Stimulated activated CD8-positive, alpha-beta memory T cell treated with anti-CD3 and anti-CD28 coated beads, Interleukin-4, amount 100 ng/mL, for 24 hours (primary cell): ENCODE results near the gene MAST4.

Source experiments
- DNase-seq: peaks from one replicate; pipeline ENCODE4 v3.0.0-alpha.2; 2020; ENCODE audit warnings: low read depth

Gene MAST4

DNA sequence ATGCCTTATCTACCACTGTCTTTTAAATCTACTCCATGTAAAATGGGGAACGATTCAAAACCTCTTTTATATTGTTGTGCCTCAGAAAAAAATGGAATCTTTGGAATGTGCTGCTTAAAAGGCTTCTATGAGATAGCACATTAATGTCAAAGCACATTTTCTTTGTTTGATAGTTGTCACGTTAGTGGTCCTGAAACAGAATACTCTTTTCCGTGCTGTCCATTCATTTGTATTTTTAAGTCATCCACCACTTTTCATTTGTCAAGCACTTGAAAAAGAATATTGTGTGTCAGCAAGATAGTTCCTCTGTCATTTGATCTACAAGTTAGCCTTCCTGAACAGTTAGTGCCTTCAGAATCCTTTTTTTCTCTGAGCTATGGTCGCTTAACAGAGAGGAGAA is 246.9 kb downstream of the MAST4 start:
- DNase-seq = no peak

DNA sequence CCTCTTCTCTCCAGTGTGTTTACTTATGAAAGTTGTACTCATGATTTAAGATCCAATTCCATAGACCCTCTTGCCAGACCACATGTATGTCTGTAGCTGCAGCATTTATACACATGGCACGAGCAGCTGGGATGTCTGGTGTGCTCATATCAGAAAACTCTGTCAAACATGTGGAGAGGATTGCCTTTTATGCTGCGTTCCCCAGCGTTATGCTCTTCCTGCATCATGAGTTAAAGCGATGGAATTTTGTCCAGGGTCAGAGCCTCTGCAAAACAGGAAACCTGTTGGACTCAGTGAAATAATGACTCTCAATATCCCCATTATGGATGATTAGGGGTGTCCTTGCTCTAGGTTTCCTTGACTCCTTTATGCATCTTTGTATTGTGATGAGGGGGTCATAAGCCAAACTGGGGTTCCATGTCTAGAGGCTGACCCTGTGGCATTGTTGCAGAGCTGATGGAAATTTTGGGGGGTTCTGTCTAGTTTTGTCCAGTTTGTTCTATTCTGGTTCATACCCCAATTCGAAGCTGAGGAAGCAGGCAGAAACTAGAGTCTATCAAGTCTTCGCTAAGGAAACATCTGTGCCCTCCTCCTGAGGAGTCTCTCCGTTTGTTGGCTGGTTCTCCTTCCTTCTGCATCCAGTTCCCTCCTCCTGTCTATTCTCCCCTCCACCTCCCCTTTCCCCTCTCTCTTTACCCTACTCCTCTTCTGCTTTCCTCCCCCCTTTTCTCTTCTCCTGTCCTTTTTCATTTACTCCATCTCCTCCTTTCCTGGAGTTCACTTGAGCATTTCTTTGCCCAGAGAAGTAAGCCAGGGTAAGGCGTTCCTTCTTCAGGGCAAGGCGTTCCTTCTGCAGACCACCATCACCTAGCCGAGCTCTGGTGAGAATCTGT is 252.8 kb downstream of the MAST4 start:
- no peak for DNase-seq

DNA sequence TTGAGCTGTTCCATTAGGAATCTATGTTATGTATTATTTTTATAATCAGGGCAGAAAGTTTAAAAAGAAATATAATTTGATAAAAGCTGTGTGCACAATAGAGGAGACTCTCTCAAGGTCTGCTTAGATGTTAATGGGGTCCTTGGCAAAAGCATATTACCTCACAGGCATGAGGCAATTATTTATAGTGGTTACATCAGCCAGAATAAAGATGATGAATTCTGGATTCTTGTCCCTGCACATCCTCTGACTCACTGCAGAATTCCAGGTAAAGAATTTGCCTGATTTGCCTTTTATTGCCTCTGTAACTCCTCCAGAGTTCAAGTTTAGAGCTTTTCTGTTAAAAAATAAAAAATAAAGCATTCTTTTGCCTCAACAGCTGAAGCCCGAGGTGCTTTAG is 253.6 kb downstream of the MAST4 start:
- no peak for DNase-seq

DNA sequence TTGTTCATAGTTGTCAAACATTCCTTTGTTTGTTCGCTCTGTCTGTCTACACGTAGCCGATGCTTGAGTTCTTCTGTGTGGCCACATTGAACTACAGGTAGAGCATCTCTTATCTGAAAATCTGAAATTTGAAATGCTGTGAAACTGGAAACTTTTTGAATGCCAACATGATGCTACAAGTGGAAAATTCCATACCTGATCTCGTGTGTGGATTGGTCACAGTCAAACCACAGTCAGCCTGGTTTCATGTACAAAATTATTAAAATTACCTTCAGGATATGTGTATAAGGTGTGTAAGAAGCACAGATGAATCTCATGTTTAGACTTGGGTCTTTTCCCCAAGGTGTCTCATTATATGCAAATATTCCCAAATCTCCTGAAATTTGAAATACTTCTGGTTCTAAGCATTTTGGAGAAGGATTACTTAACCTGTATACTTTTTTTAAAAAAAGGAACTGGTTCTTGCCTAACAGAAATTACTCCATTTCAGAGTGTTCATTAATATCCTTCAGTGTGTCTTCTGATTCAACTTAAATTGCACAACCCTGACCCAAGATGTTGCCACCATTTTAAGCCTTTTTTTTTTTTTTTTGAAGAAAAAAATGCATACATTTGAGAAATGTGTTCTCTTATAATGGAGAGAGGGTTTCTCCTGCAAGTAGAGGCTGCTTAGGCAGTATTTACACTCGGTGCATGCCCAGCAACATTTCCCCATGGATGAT is 254.3 kb downstream of the MAST4 start:
- DNase-seq = no peak

DNA sequence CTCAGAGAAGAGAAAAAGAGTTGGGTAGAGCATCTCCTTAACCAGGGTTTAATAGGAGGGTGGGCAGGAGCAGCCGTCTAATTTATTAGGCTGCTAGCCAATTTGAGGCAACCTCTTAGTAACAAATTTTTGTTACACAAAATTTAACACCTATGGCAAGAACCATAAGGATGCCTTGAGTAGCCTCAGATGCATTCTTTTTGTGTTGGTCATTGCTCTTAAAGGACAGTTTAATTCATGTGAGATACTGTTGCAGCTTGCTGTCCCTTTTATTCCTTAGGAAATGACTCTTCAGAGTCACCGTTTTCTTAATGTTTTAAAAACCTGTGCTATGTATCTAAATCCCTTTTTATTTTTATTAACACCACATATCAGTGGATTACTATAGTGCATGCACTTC is 255.1 kb downstream of the MAST4 start:
- no peak for DNase-seq

DNA sequence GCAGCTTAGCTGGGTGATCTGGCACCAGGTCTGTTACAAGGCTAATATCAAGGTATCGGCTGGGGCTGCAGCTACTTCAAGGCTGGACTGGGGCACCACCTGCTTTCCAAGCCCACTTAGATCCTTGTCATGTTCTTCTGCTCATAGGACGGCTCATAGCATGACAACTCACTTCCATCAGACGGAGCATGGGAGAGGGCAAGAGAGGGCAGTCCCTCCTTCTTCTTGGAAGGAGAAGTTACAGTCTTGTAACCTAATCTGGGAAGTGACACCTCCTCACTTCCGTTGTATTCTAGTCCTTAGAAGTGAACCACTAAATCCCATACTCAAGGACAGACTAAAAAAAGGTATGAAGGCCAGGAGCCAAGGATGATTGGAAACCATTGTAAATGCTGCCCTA is 258.2 kb downstream of the MAST4 start:
- no peak for DNase-seq

DNA sequence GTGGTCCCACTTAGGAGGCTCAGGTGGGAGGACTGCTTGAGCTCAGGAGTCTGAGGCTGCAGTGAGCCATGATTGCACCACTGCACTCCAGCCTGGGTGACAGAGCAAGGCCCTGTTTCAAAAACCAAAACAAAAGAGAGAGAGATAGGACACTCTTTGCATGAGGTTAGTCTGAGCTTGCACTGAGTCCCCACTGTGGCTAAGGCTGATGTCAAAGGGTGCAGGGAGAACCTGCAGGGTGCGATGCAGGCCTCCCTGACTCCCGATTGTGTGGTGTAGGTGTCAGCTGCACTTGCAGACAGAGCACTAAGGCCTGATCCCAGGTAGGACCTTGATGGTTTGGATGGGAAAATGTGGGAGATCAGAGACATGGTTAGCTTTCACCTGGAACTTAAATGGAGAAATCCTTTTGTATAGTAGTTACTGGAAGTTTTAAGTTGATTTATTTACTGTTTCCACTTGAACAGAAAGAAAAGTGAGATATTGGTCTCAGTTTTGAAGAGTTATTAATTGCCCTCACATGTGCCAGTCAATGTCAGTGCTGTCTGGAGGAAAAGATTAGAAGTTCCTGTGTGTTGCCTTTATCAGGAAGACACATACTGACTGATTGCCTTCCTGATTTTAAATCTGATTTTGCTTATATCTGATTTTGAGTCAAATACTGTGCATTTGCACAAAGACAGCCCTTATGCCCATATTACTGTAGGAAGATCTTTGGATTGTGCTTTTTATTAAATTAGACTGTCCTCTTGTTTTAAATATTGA is 260.0 kb downstream of the MAST4 start:
- DNase-seq = no peak

DNA sequence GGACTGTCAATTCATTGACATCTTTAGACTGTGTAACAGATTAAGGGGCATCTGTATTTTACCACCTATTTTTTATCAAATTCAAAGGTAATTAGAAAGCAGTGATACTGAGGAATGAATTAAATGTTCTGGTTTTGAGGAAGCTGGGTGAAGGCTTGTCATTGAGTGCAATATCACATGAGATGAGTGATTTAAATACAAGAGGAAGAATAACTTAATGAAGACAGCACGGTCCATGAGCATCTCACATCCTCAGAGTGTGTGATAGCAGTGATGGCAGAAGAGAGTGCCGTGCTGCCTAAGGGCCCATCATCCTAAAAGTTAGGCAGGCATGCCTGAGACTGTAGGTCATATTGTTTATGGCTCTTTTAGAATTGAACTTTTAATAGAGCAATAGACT is 263.3 kb downstream of the MAST4 start:
- DNase-seq = no peak

DNA sequence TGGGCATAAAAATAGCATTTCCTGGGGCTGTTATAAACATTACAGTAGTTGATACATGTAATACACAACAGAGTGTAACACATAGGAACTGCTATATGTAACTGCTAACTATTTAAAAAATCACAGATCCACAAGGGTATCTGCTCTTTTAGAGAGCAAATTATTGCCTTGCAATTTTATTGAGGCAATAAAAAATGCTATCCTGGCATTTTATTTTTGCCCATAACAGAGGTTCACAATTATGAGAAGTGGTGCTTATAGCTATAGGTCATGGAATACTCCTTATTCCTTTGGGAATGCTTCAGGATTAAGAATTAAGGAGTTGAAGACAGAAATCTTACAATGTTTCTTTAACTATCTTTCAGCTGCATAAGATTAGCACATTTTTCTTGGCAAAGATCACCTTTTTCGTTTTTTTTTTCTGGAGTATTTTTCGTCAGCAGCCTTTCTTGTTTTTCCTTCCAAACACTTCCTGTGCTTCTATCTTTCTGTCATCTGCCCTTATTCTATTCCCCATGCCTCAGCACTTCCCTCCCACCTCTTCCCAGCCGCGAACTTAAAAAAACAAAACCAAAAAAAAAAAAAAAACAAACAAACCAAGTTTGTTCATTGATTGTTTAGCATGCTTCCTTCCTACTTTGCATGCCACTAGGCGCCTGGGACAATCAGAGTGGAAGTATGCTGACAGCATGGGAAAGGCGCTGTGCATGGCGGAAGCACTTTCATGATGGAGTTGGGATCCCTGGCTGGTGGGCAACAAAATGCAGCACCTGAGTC is 264.2 kb downstream of the MAST4 start:
- no peak for DNase-seq

DNA sequence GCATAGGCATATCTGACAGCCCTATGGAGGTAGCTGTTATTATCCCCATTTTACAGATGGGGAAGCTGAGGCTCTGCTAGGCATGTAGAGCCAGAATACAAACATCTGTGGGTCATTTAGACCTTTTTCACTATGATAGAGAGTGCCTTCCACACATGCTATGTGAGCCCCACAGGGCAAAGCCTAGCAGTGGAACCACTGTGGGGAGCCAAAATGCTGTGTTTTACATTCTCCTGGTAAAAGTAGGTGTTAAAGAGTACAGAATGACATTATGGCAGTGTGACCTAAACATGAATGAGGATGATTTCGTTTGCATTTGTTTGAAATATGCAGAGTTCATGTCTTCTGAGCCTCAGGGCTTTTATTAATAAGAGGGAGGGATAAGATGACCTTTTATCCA is 265.2 kb downstream of the MAST4 start:
- DNase-seq = no peak

DNA sequence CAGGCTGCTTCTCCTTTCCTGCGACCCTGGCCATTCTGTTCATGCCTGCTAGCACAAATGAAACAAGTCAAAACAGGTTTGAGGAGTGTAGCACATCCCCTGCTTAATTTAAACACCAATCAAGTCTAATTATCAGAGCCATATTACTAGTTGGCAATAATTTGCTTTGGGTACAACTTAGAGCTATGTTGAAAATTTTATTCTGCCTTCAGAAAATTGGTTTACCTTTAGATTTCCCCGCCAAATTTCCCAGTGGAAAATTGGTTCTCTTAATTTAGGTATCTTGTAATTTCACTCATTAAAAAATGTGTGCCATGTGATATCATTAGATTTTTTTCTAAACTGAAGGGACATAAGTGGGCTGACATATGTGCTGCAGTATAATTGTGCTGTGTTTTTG is 265.8 kb downstream of the MAST4 start:
- no peak for DNase-seq

DNA sequence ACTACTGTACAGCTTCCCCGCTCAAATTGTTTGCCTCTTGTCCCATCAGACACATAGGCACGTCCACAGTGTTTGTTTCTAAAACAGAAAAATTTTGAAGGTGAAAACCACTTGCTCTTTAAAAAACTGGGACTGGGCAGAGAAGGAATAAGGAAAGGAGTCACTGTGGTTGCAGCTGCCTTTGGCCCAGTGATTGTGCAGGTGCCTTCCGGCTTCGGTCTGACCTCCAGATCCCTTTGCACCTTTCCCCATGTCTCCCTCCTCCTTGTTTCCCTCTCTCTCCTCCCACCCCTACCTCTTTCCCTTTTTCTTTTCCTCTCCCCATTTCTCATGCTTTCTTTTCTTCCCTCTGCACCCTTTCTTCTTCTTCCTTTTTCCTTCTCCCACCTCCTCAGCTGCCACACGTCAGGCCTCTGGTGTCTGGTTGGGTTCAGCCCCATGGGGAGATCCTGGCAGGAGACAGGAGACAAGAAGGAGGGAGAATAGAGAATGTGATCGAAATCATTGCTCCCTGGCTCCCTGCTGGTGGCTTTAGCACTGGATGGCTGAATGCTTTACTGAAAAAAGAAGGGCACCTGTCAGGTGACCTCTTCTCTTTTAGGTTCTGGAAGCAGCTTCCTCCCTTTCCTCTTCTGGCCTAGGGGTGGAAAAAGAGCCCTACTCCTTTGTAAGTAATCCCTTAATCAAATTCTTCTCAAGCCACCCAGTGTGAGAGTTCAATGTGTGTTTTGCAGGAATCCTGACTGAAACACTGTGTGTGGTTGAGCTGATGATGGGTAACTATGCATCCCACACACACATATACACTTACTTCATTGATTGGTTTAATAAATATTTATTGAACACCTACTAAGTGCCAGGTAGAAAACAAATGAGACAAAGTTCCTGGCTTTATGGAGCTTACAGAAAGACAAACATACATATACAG is 267.3 kb downstream of the MAST4 start:
- DNase-seq = no peak

DNA sequence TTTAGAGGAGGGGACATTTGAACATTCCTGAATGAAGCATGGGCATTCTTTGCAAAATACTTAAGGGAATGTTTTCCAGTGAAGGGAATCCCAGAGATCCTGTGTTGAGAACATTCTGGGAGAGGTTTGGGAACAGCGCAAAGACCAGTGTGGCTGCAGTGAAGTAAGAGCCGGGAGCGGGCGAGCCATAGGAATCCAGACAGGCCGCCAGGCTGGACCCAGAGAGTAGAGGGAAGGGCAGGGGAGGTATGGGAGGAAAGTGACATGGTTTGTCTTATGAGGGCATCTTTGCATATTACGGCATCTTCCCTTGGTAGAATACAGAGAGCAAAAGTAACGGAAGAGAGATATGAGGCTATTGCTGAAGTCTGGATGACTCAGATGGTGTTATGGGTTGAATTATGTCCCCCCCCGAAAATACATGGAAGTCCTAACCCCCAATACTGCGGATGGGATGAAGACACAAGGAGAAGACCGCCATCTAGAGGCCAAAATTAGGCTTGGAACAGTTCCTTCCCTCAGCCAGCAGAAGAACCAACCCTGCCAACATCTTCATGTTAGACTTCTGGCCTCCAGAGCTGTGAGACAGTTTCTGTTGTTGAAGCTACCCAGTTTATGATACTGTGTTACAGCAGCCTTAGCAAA is 268.2 kb downstream of the MAST4 start:
- DNase-seq = no peak

DNA sequence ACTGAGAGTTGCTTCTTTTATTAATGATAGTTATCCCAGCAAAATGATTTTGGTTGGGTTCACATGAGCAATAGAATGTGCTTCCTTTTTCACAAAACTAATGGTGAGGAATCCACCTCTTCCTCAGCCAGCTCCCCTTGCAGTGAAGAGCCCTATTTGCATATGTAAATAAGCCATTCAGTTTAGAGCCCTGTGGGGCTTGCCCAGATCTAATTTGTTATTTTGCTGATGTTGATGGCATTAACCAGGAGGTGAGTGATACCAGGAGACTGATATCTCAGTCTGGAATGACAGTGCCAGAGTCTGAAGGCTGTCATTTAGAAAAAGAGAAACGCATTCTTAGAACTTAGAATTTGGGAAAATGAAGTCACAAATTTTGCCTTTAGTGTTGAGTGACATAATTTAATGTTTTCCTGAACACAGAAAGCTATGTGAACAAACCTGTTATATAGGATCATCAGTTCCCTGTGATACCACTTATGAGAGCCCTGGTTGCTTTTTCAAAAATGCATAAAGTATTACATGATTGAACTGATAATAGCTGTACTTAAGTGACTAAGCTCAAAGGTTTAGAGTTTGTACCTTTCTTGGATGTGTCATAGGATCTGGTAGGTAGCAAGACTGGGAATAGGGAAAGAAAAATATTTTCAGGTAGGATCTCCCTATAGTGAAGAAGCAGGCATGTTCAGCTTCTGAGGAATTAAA is 271.6 kb downstream of the MAST4 start:
- DNase-seq = no peak

DNA sequence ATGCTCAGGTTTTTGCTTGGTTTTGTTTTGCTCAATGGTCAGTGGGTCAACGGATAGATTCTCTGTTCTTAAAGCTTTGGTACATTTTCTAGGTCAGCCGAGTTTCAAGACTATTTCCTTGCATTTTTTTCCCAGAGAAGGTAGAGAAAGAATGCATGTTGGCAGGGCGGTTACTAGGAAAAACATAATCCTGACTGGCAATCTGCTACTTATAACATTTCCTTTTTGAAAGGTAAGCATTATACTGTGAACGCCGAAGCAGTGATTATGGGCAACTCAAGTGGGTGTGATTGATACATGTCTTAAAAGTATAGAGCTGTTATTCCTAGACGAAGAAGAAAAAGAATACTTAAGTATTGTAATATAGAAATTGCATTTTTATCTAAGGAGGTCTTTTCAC is 273.2 kb downstream of the MAST4 start:
- no peak for DNase-seq

DNA sequence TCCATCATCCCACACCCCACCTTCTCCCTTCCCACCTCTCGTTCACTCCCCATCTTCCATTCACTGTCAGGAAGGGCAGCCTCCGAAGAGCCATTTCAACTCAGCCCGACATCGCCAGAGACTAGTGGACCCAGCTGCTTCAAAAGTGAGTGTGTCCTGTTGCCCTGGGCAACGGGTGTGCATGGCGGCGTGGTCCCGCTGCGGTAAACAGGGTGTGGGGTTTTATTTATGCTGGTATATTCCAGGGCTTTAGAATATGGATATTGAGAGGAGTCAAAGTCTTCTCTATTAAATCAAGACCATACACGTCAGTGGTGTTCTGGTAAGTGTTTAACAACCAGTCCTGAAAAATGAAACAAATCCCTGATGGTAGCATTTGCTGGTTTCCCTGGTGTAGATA is 274.5 kb downstream of the MAST4 start:
- no peak for DNase-seq

DNA sequence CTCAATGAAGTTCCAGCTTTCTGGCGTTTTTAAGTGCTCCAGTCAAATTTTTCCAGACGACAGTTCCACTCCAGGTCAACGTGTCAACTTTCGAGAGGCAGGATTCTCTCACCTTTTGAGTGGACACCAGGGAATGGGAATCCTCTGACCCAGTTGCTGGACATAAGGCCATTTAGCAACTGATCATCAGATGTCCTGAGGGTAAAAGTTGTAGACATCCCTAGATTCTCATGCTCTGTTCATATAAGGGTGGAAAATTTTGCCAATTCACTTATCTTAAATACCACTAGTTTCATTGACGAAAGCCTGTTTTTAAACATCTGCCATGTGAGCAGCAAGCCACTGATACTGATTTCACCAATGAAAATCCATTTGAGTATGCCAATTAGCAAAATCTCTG is 275.5 kb downstream of the MAST4 start:
- no peak for DNase-seq

DNA sequence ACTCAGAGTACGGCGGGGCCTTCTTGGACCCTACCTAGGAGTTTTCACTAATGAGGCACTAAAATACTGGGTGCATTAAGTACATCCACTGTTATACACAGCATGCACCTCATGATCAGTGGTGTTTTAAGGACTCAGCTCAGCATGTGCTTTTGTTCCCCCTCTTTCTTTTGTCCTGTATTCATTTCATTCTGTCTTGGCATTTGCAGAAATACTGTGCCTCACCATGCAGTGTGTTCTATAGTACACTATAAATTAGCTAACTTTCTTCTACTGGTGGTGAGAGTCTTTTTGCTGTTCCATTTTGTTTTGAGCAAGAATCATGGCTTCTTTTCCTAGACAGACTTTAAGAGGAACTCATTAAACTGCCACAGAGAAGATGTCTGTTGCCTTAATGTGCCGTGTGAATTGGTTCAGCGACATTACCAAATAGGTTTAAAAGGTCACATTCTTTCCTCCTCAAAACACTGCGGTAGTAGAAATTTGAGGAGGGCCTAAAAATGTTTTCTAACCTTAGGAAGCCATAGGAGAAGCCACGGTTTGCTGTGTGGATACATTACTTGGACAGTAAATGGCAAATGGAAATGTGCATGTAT is 276.6 kb downstream of the MAST4 start:
- DNase-seq = no peak

DNA sequence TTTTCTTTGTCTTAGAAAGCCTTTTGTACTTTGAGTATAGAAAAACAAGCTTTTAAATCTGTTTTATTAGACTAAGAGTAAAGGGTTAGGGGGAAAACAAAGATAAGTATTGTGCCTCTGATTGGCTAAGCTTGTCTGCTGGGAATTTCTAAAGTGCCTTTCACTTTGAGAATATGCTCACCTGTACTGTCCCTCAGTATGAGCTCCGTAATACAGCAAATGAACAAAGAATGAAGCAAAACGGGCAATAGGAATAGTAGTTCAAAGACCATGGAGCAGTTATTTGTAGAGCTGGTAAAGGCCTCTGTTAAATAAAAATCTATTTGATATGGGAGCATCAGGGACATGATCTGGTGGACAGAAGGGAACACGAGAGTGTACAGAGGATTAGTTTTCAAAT is 277.8 kb downstream of the MAST4 start:
- no peak for DNase-seq
